GM23338 (cell line): Measurements from ENCODE around the gene ATRIP. TPM values are rescaled to one million over a fixed set of nuclear protein-coding genes. Genes with fewer than 3 reads are reported as not detected.

Source experiments
- ATAC-seq: fragments of 200-7000 bp; cut with Tn5 transposase; 3 replicates; pipeline ENCODE4 v1.9.1; 2020
- DNase-seq: peaks from one replicate; pipeline ENCODE4 v3.0.0-alpha.2; 2015; ENCODE audit warnings: low spot score
- H2AFZ ChIP-seq: fragments of 200-600 bp; sonication (generic); 2 replicates; pipeline ENCODE4 v1.8.0; 2016; ENCODE audit warnings: antibody characterized with exemption, mild to moderate bottlenecking, moderate library complexity
- H3F3A ChIP-seq: fragments of 200-600 bp; sonication (generic); replicated peaks from 2 replicates; pipeline ENCODE4 v1.8.0; 2017; ENCODE audit warnings: antibody characterized with exemption, mixed run types, low read depth
- H3K27ac ChIP-seq: fragments of 200-600 bp; sonication (generic); 2 replicates; pipeline ENCODE4 v1.6.1; 2016; ENCODE audit warnings: low read depth
- H3K27me3 ChIP-seq: fragments of 200-600 bp; sonication (generic); 2 replicates; pipeline ENCODE4 v1.8.0; 2016; ENCODE audit warnings: mild to moderate bottlenecking, mixed run types, moderate library complexity; ENCODE audit not compliant: insufficient read depth
- H3K36me3 ChIP-seq: fragments of 200-600 bp; sonication (generic); 2 replicates; pipeline ENCODE4 v1.8.0; 2016; ENCODE audit warnings: mild to moderate bottlenecking; ENCODE audit not compliant: insufficient read depth
- H3K4me1 ChIP-seq: fragments of 200-600 bp; sonication (generic); 2 replicates; pipeline ENCODE4 v1.8.0; 2016; ENCODE audit warnings: mild to moderate bottlenecking, moderate library complexity; ENCODE audit not compliant: insufficient read depth
- H3K4me2 ChIP-seq: fragments of 200-600 bp; sonication (generic); 2 replicates; pipeline ENCODE4 v1.7.1; 2017; ENCODE audit warnings: mixed run types
- H3K4me3 ChIP-seq: fragments of 200-600 bp; sonication (generic); 2 replicates; pipeline ENCODE4 v1.6.1; 2016; ENCODE audit warnings: mixed run types
- H3K79me2 ChIP-seq: fragments of 200-600 bp; sonication (generic); replicated peaks from 2 replicates; pipeline ENCODE4 v1.8.0; 2017; ENCODE audit warnings: mild to moderate bottlenecking; ENCODE audit not compliant: insufficient read depth
- H3K9me2 ChIP-seq: fragments of 200-600 bp; sonication (generic); 2 replicates; pipeline ENCODE4 v1.8.0; 2017; ENCODE audit not compliant: insufficient read depth
- H4K20me1 ChIP-seq: fragments of 200-600 bp; sonication (generic); replicated peaks from 2 replicates; pipeline ENCODE4 v1.8.0; 2017; ENCODE audit warnings: mild to moderate bottlenecking; ENCODE audit not compliant: insufficient read depth
- H3K27ac Mint-ChIP-seq: 2 replicates; pipeline ENCODE4 v1.8.0; 2020; ENCODE audit warnings: inconsistent platforms, mild to moderate bottlenecking, moderate library complexity, mixed read lengths
- H3K27me3 Mint-ChIP-seq: 3 replicates; pipeline ENCODE4 v1.8.0; 2022; ENCODE audit warnings: low read depth, mild to moderate bottlenecking, moderate library complexity, mixed read lengths, inconsistent platforms; ENCODE audit not compliant: insufficient read depth, poor library complexity
- H3K36me3 Mint-ChIP-seq: 3 replicates; pipeline ENCODE4 v1.8.0; 2021; ENCODE audit warnings: low read depth, mild to moderate bottlenecking, inconsistent platforms, moderate library complexity, mixed read lengths
- H3K4me1 Mint-ChIP-seq: 3 replicates; pipeline ENCODE4 v1.8.0; 2020; ENCODE audit warnings: mild to moderate bottlenecking, inconsistent platforms, mixed read lengths
- H3K4me3 Mint-ChIP-seq: 3 replicates; pipeline ENCODE4 v1.8.0; 2021; ENCODE audit warnings: moderate library complexity, mild to moderate bottlenecking, inconsistent platforms, mixed read lengths
- H3K9me3 Mint-ChIP-seq: 3 replicates; pipeline ENCODE4 v1.8.0; 2020; ENCODE audit warnings: moderate library complexity, mild to moderate bottlenecking, inconsistent platforms, mixed read lengths
- CREB1 ChIP-seq: fragments of 250-450 bp; sonication (Bioruptor Pico); IDR thresholded peaks from 2 replicates; pipeline ENCODE4 v1.5.0; 2020; ENCODE audit warnings: low read depth, mild to moderate bottlenecking, moderate library complexity
- CTCF ChIP-seq, 2 experiments: fragments of 200-600 bp in 1 of 2; sonication (generic) in 1 of 2; conservative IDR thresholded peaks; 2 replicates each; pipeline versions ENCODE4 v1.5.1 to v1.6.1; 2016 to 2017; ENCODE audit warnings: antibody characterized with exemption in 2 of 2, low read depth in 2 of 2, mild to moderate bottlenecking in 2 of 2, moderate library complexity in 1 of 2
- EZH2 ChIP-seq: fragments of 200-600 bp; sonication (generic); IDR thresholded peaks from one replicate; pipeline ENCODE4 v1.8.0; 2017; ENCODE audit warnings: antibody characterized with exemption, mild to moderate bottlenecking, low read depth; ENCODE audit not compliant: unreplicated experiment
- EZH2phosphoT487 ChIP-seq: fragments of 200-600 bp; sonication (generic); IDR thresholded peaks from one replicate; pipeline ENCODE4 v1.8.1; 2018; ENCODE audit warnings: antibody characterized with exemption; ENCODE audit not compliant: unreplicated experiment
- JUNB ChIP-seq: IDR thresholded peaks from one replicate; pipeline ENCODE4 v1.6.1; 2016; ENCODE audit warnings: antibody characterized with exemption; ENCODE audit not compliant: unreplicated experiment
- NANOG ChIP-seq: IDR thresholded peaks from 2 replicates; pipeline ENCODE4 v1.6.1; 2016; ENCODE audit warnings: antibody characterized with exemption, borderline replicate concordance
- POLR2AphosphoS5 ChIP-seq: IDR thresholded peaks from 2 replicates; pipeline ENCODE4 v1.6.1; 2016; ENCODE audit warnings: antibody characterized with exemption, low read depth
- REST ChIP-seq: IDR thresholded peaks from one replicate; pipeline ENCODE4 v1.6.1; 2018; ENCODE audit warnings: antibody characterized with exemption; ENCODE audit not compliant: unreplicated experiment
- STAT1 ChIP-seq: IDR thresholded peaks from one replicate; pipeline ENCODE4 v1.6.1; 2016; ENCODE audit warnings: antibody characterized with exemption; ENCODE audit not compliant: unreplicated experiment
- ZNF114 ChIP-seq: fragments of 250-450 bp; sonication (Bioruptor Pico); IDR thresholded peaks from 2 replicates; pipeline ENCODE4 v1.5.0; 2020; ENCODE audit warnings: mild to moderate bottlenecking, moderate library complexity
- ZNF331 ChIP-seq: fragments of 250-450 bp; sonication (Bioruptor Pico); IDR thresholded peaks from 2 replicates; pipeline ENCODE4 v1.5.0; 2020; ENCODE audit warnings: low read depth, mild to moderate bottlenecking, moderate library complexity
- polyA plus RNA-seq: library from polyadenylated mRNA; unstranded; fragments of >200 nt; fragmentation: Nextera tagmentation; extraction: Ambion mirVana; gene quantifications from 2 replicates; pipeline ENCODE4 v1.2.1, GENCODE V29; 2016
- total RNA-seq: library from RNA; depleted of rRNA; stranded (reverse); fragments of >200 nt; shearing (Covaris generic); gene quantifications from 2 replicates; pipeline ENCODE4 v1.2.3, GENCODE V29; 2014
- TF ChIP-seq, protein P1 (sequence below): IDR thresholded peaks from 2 replicates; pipeline ENCODE4 v1.6.1; 2016; ENCODE audit warnings: antibody characterized with exemption
- TF ChIP-seq, protein P2 (sequence below): fragments of 250-450 bp; sonication (Bioruptor Pico); IDR thresholded peaks from 2 replicates; pipeline ENCODE4 v1.5.0; 2020; ENCODE audit warnings: mild to moderate bottlenecking, moderate library complexity

ATRIP gene
- total and polyA plus RNA-seq, 2 experiments from 2014 or later, result 5.8 to 17.3 TPM

DNA sequence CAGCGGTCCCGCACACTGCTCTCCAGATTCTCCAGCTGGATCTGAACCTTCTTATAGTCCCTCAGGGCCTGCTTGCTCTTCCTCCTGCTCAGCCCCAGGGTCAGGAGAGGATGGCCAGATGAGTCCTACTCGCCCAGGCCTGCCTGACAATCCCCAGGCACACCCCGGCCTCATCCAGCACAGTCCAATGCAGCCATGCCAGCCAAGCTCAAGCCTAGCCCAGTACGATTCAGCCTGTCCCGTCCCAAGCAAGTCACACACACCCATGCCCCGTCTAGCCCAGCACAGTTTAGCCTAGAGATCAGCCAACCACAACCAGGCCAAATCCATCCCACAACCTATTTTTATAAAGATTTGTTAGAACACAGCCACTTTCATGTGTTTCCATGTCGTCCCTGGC lies 33.5 kb upstream of the ATRIP start:
- peaks cover 94% of the 10 kb centered on the region for H3K36me3 Mint-ChIP-seq
- Histone ChIP-seq H3K4me1 (no peaks in the 10 kb centered on the region), H3K36me3 (peaks cover 15% of the 10 kb centered on the region; the same call in 1 of the 2 replicates), H4K20me1 (no peaks in the 10 kb centered on the region; the same call in 1 of the 2 replicates), H2AFZ (no peak overlapping the region), H3K4me2 (no peak overlapping the region), H3K27ac (no peak overlapping the region), H3K4me3 (no peak overlapping the region), H3K27me3 (no peaks in the 10 kb centered on the region), H3F3A (no peaks in the 10 kb centered on the region), H3K79me2 (no peaks in the 10 kb centered on the region), H3K9me2 (no peaks in the 10 kb centered on the region)
- H3K27me3 Mint-ChIP-seq, result peaks cover 25% of the 10 kb centered on the region
- no peak overlapping the region for H3K27ac Mint-ChIP-seq
- TF ChIP-seq STAT1 (no peak), EZH2phosphoT487 (no peak), EZH2 (no peak), CREB1 (CRISPR knock-in tag) (no peak), CTCF (conservative IDR thresholded peaks at IDR 0.05; ENCODE audit: low read depth in 2 of 2) (no peak), JUNB (no peak), NANOG (no peak), POLR2AphosphoS5 (no peak), REST (no peak), ZNF114 (no peak), ZNF331 (CRISPR knock-in tag) (no peak)
- TF ChIP-seq, protein P1, sequence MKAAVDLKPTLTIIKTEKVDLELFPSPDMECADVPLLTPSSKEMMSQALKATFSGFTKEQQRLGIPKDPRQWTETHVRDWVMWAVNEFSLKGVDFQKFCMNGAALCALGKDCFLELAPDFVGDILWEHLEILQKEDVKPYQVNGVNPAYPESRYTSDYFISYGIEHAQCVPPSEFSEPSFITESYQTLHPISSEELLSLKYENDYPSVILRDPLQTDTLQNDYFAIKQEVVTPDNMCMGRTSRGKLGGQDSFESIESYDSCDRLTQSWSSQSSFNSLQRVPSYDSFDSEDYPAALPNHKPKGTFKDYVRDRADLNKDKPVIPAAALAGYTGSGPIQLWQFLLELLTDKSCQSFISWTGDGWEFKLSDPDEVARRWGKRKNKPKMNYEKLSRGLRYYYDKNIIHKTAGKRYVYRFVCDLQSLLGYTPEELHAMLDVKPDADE, result no peak
- TF ChIP-seq, protein P2, sequence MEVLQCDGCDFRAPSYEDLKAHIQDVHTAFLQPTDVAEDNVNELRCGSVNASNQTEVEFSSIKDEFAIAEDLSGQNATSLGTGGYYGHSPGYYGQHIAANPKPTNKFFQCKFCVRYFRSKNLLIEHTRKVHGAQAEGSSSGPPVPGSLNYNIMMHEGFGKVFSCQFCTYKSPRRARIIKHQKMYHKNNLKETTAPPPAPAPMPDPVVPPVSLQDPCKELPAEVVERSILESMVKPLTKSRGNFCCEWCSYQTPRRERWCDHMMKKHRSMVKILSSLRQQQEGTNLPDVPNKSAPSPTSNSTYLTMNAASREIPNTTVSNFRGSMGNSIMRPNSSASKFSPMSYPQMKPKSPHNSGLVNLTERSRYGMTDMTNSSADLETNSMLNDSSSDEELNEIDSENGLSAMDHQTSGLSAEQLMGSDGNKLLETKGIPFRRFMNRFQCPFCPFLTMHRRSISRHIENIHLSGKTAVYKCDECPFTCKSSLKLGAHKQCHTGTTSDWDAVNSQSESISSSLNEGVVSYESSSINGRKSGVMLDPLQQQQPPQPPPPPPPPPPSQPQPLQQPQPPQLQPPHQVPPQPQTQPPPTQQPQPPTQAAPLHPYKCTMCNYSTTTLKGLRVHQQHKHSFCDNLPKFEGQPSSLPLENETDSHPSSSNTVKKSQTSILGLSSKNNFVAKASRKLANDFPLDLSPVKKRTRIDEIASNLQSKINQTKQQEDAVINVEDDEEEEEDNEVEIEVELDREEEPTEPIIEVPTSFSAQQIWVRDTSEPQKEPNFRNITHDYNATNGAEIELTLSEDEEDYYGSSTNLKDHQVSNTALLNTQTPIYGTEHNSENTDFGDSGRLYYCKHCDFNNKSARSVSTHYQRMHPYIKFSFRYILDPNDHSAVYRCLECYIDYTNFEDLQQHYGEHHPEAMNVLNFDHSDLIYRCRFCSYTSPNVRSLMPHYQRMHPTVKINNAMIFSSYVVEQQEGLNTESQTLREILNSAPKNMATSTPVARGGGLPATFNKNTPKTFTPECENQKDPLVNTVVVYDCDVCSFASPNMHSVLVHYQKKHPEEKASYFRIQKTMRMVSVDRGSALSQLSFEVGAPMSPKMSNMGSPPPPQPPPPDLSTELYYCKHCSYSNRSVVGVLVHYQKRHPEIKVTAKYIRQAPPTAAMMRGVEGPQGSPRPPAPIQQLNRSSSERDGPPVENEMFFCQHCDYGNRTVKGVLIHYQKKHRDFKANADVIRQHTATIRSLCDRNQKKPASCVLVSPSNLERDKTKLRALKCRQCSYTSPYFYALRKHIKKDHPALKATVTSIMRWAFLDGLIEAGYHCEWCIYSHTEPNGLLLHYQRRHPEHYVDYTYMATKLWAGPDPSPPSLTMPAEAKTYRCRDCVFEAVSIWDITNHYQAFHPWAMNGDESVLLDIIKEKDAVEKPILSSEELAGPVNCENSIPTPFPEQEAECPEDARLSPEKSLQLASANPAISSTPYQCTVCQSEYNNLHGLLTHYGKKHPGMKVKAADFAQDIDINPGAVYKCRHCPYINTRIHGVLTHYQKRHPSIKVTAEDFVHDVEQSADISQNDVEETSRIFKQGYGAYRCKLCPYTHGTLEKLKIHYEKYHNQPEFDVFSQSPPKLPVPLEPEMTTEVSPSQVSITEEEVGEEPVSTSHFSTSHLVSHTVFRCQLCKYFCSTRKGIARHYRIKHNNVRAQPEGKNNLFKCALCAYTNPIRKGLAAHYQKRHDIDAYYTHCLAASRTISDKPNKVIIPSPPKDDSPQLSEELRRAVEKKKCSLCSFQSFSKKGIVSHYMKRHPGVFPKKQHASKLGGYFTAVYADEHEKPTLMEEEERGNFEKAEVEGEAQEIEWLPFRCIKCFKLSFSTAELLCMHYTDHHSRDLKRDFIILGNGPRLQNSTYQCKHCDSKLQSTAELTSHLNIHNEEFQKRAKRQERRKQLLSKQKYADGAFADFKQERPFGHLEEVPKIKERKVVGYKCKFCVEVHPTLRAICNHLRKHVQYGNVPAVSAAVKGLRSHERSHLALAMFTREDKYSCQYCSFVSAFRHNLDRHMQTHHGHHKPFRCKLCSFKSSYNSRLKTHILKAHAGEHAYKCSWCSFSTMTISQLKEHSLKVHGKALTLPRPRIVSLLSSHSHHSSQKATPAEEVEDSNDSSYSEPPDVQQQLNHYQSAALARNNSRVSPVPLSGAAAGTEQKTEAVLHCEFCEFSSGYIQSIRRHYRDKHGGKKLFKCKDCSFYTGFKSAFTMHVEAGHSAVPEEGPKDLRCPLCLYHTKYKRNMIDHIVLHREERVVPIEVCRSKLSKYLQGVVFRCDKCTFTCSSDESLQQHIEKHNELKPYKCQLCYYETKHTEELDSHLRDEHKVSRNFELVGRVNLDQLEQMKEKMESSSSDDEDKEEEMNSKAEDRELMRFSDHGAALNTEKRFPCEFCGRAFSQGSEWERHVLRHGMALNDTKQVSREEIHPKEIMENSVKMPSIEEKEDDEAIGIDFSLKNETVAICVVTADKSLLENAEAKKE (CRISPR knock-in tag), result no peak
- no peak overlapping the region for H3K4me3 Mint-ChIP-seq
- ATAC-seq, result no peak
- DNase-seq, result no peak
- H3K4me1 Mint-ChIP-seq, result no peaks in the 10 kb centered on the region
- no peaks in the 10 kb centered on the region for H3K9me3 Mint-ChIP-seq
